GM18526 (cell line): ENCODE data around the gene LCA5L.
A peak's percentile ranks its signal among the peaks of the same experiment; 100 is the strongest.

ENCODE experiments used
- POLR2A ChIP-seq: IDR thresholded peaks from 3 replicates; pipeline ENCODE4 v1.6.1; 2011; ENCODE audit not compliant: insufficient read length; ENCODE audit errors: extremely low read depth

Gene LCA5L

DNA sequence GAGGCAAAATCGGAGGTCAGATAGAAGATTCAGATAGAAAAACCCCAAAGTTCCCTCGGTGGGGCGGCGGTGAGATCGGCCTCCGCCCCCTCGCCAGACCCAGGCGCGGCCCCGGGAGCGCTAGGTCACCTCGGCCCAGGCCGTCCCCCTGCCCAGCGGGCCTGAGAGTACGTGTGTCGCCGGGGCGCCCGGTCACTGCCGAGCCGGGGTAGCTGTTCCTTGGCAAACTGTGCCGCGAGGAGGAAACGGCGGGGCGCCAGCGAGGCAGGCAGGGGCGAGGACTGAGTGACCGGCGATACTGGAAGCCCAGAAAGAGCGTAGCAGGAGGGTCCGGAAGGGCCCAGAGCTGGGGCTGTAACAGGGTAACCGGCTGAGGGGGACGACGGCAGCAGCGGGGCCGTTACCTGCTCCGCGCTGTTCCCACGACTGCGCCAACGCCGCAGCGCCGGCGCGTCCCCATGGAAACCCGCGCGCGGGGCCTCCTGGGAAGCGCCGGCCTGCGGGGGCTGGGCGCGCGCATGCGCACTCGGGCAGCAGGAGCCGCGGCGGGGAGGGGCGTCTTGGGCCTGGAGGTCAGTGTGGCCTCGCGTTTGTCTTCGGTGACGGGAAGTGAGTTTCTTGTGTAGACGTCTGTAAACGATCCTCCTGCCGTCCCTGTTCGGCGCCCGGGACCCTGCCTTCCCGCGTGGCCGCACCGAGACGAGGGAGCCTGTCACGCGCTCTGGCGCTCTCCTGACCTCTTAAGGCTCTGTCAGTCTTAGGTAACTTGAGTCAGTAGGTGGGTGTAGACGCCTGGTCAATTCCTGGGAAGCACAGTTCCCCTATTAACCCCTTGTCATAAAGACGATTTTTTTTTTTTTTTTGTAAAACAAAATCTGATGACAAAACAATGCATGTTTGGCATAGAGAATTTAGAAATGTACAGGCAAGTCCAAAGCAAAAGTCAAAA is at the start of gene LCA5L:
LCA5L (minus strand) TSS at position 458 of the 949 bp plus-strand sequence. CDS start 17,285 bp downstream, outside the sequence.
- TF ChIP-seq POLR2A = peak; percentile 82

DNA sequence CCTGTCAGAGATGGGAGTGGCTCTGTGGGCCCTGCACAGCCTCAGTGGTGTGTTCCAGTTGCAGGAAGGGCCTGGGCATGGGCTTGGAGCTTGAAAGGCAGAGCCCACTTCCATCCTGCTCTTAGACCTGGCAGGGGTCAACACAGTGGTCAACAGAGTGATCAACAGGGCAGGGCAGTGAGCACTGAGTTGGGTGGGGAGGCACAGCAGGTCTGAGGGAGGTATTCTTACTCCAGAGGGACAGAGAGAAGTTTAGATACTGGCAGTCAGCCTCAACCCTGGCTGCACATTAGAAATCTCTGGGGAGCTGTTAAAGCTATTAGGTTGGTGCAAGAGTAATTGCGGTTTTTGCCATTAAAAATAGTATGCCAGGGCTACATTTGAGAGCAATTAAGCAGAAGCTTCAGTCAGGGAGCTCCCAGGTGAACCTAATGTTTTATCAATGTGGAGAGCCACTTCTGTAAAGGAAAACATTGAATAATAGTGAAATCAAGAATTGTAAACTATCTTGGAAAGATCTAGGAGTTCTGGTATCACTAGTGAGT is 43.9 kb upstream of the LCA5L start:
- no peak for TF ChIP-seq POLR2A

DNA sequence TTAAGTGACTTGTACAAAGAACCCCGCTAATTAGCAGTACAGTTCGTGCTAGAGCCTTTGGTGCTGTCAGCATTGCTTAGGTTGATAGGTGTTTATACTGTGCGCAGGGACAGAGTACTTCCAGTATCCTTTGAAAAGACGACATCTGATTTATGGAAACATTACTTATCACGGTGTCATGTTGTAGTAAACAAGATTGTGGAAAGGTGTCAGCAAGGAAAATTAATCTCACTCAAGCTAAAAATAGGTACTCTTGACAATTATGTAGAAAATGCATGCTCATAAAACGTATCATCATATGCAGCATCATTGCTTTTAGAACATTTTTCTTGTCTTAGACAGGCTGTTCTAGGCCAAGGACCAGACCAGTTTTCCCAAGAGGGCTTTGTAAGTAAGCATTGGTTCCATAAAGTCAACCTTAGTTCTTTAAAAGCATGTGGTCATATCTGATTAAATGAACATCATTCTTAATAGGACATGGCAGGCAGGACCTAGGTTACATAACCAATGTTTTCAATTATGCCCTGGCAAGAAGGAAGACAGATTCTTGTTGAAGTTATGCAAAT is 39.2 kb upstream of the LCA5L start:
- no peak for TF ChIP-seq POLR2A

DNA sequence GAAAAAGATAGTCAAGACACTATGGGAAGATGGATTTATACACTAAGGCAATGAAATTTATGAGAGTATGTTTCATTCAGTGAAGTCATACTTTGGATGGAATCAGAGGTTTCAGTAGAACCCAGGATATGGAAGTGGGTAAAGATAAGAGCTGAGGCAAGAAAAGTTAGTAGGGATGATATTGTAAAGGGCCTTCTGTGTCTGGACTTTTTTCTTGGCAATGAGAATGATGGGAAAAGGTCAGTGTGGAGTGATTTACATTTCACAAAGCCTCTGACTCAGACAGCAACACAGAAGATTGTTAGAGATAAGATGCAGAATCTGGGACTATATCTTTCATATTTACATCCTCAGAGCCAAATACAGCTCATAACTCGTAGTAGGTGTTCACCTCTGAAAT is 38.3 kb upstream of the LCA5L start:
- no peak for TF ChIP-seq POLR2A

DNA sequence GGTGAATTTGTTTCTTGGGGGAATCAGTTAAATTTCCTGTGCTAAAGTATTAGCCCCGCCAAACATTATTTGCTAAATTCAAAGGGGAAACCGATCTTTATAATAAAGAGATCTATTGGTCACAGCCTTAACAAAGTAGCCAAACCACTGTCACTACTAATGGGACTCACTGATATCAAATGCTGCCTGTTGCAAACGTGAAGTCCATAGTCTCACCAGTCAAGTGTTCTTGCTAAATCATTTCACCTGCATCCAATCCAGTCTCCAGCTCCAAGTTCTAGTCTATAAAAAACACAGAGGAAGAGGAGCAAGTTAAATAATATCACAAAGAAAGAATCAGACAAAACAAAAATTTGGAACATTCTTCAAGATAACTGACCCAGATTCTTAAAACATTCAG is 36.3 kb upstream of the LCA5L start:
- no peak for TF ChIP-seq POLR2A

GRCh38 chr21:39480271-39480670 is 34.7 kb upstream of the LCA5L start:
- TF ChIP-seq POLR2A = no peak

- TF ChIP-seq POLR2A = no peak
Observed at GRCh38 chr21:39479814-39480182, 34.2 kb upstream of the LCA5L start.

DNA sequence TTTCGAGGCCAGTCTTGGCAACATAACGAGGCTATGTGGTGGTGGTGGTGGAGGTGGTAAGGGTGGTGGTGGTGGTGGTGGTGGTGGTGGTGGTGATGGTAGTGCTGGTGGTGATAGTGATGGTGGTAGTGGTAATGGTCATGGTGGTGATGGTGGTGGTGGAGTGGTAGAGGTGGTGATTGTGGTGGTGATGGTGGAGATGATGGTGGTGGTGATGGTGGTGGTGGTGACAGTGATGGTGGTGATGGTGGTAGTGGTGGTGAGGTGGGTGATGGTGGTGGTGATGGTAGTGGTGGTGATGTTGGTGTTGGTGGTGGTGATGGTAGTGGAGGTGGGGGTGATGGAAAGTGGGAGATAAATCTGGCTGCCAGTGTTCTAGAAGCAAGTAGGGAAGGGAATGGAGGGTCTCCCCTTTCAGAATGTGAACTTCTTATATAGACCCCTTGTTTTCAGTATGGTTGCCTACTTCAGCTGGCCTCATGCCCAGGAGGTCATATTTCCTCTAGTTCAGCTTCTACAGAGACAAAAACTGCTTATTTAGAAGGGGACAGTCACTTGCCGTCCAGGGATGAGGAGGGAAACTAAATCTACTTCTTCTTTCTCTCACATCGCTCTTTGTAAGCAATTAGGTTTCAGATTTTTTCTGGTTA is 33.7 kb upstream of the LCA5L start:
- TF ChIP-seq POLR2A = no peak

DNA sequence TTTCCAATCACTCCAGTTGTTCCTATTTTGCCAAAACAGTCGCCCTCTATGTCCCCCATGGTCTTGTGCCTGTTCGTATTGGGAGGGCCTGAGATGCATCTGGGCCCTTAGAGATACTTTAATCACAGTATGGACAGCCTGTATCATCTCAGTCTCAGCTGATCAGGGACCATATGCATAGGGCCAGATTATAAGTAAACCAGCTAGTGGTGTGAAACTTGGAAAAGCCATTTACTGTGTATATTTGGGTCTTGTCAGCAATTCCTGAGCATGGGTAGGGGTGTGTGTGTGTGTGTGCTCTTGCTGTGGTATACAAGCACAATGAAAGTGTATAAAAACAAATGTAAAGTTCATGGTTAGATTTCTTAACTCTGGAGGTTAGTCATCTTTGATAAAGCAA is 29.0 kb upstream of the LCA5L start:
- no peak for TF ChIP-seq POLR2A

GRCh38 chr21:39472786-39473185 is 27.2 kb upstream of the LCA5L start:
- TF ChIP-seq POLR2A = no peak

GRCh38 chr21:39471598-39471997 is 26.0 kb upstream of the LCA5L start:
- no peak for TF ChIP-seq POLR2A

DNA sequence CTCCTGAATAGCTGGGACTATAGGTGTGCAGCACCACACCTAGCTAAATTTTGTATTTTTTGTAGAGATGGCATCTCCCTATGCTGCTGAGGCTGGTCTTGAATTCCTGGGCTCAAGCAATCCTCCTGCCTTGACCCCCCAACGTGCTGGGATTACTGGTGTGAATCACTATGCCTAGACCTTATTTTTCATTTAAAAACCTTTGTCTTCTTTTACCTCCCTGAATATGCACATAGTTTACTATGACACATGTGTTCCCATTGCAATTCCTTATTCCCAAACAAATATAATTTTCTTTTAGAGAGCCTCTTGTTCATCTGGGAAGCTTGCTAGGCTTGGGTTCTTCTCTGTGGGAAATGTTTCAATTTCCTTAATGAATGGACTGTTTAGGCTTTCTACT is 23.0 kb upstream of the LCA5L start:
- TF ChIP-seq POLR2A = no peak

GRCh38 chr21:39467746-39468145 is 22.2 kb upstream of the LCA5L start:
- no peak for TF ChIP-seq POLR2A

GRCh38 chr21:39466584-39466983 is 21.0 kb upstream of the LCA5L start:
- no peak for TF ChIP-seq POLR2A

DNA sequence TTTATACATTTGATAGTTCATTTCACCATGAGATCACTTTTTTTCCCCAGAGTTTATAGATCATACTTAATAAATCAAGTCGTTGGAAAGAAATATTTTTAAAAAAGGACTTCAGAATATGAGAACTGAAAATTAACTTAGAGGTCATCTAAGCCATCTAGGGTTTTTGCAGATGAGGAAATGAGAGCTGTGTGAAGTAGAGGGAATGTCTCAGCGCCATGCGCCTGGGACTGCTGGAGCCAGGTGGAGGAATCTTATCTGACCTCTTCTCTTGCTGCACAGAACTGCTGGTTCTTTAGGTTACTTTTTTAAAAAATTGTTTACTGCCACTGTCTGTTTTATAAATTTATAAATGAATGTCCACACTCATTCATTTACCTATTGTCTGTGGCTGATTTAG is 17.7 kb upstream of the LCA5L start:
- TF ChIP-seq POLR2A = no peak

- TF ChIP-seq POLR2A = no peak
Observed at GRCh38 chr21:39461419-39461818, 15.8 kb upstream of the LCA5L start.

- no peak for TF ChIP-seq POLR2A
Observed at GRCh38 chr21:39456665-39457064, 11.1 kb upstream of the LCA5L start.
